ENCODE data around the gene WDR75. TPM values are rescaled to one million over a fixed set of nuclear protein-coding genes. Genes with fewer than 3 reads are reported as not detected.
"Not testable (repeated sequence)": the region's sequence is repeated elsewhere in the genome, so short reads cannot be mapped to it uniquely, and the experiment has no call there.

Gene WDR75
- total RNA-seq, 2 experiments from 2014 or later = 51.6 to 55.5 TPM

GRCh38 chr2:189421644-189422043 is 19.6 kb upstream of the WDR75 start:
- Mint-ChIP-seq H3K4me1 (no peaks in the 10 kb centered on the region), H3K9me3 (no peaks in the 10 kb centered on the region), H3K27me3 (no peaks in the 10 kb centered on the region), H3K27ac (no peak overlapping the region), H3K36me3 (no peaks in the 10 kb centered on the region), H3K4me3 (no peak overlapping the region)
- POLR2A ChIA-PET = no interaction called here
- DNase-seq (no peak), ATAC-seq (ENCODE audit: low read depth) (no peak)

GRCh38 chr2:189424961-189425360 is 16.3 kb upstream of the WDR75 start:
- DNase-seq (no peak), ATAC-seq (ENCODE audit: low read depth) (no peak)
- H3K27ac Mint-ChIP-seq = no peak overlapping the region
- no peak overlapping the region for H3K4me3 Mint-ChIP-seq
- no peaks in the 10 kb centered on the region for H3K36me3 Mint-ChIP-seq
- POLR2A ChIA-PET = no interaction called here
- H3K4me1 Mint-ChIP-seq = peaks cover 2% of the 10 kb centered on the region
- H3K9me3 Mint-ChIP-seq = no peaks in the 10 kb centered on the region
- H3K27me3 Mint-ChIP-seq = no peaks in the 10 kb centered on the region

- H3K27me3 Mint-ChIP-seq = no peaks in the 10 kb centered on the region
- H3K4me1 Mint-ChIP-seq = peaks cover 3% of the 10 kb centered on the region
- H3K9me3 Mint-ChIP-seq = no peaks in the 10 kb centered on the region
- H3K27ac Mint-ChIP-seq = no peak overlapping the region
- ATAC-seq (ENCODE audit: low read depth) (no peak), DNase-seq (no peak)
- POLR2A ChIA-PET = no interaction called here
- no peaks in the 10 kb centered on the region for H3K36me3 Mint-ChIP-seq
- no peak overlapping the region for H3K4me3 Mint-ChIP-seq
These were observed 15.6 kb upstream of the WDR75 start for GRCh38 chr2:189425676-189426075.

GRCh38 chr2:189426886-189427285 is 14.4 kb upstream of the WDR75 start:
- POLR2A ChIA-PET = no interaction called here
- no peak overlapping the region for H3K27ac Mint-ChIP-seq
- H3K9me3 Mint-ChIP-seq = no peaks in the 10 kb centered on the region

GRCh38 chr2:189427872-189428271 is 13.4 kb upstream of the WDR75 start:
- H3K9me3 Mint-ChIP-seq = no peaks in the 10 kb centered on the region
- ATAC-seq (ENCODE audit: low read depth) = no peak
- H3K27ac Mint-ChIP-seq = no peak overlapping the region
- no peak overlapping the region for H3K4me3 Mint-ChIP-seq
- H3K36me3 Mint-ChIP-seq = no peaks in the 10 kb centered on the region
- H3K27me3 Mint-ChIP-seq = no peaks in the 10 kb centered on the region
- H3K4me1 Mint-ChIP-seq = peaks cover 3% of the 10 kb centered on the region
- POLR2A ChIA-PET = no interaction called here
- no peak for DNase-seq

More at GRCh38 chr2:189426886-189427285, 14.4 kb upstream of the WDR75 start:
- Mint-ChIP-seq H3K4me1 (peaks cover 3% of the 10 kb centered on the region), H3K27me3 (no peaks in the 10 kb centered on the region), H3K36me3 (no peaks in the 10 kb centered on the region), H3K4me3 (no peak overlapping the region)
- ATAC-seq (ENCODE audit: low read depth) = no peak
- DNase-seq = no peak

- POLR2A ChIA-PET; H3K9me3 Mint-ChIP-seq; H3K36me3 Mint-ChIP-seq; ATAC-seq (ENCODE audit: low read depth); H3K27ac Mint-ChIP-seq; H3K4me1 Mint-ChIP-seq; DNase-seq; H3K27me3 Mint-ChIP-seq; H3K4me3 Mint-ChIP-seq: not testable (repeated sequence)
These were observed 10.8 kb upstream of the WDR75 start for GRCh38 chr2:189430448-189430847.

GRCh38 chr2:189435803-189436202 is 5.5 kb upstream of the WDR75 start:
- H3K4me3 Mint-ChIP-seq; DNase-seq; H3K36me3 Mint-ChIP-seq; H3K27ac Mint-ChIP-seq; ATAC-seq (ENCODE audit: low read depth); POLR2A ChIA-PET; H3K4me1 Mint-ChIP-seq; H3K9me3 Mint-ChIP-seq; H3K27me3 Mint-ChIP-seq: not testable (repeated sequence)

GRCh38 chr2:189437926-189438325 is 3.3 kb upstream of the WDR75 start:
- Mint-ChIP-seq H3K27ac (no peak overlapping the region), H3K36me3 (peaks cover 3% of the 10 kb centered on the region), H3K9me3 (peaks cover 2% of the 10 kb centered on the region), H3K4me3 (no peak overlapping the region), H3K27me3 (no peaks in the 10 kb centered on the region), H3K4me1 (peaks cover 12% of the 10 kb centered on the region)
- POLR2A ChIA-PET = no interaction called here
- DNase-seq (no peak), ATAC-seq (ENCODE audit: low read depth) (no peak)

GRCh38 chr2:189439342-189439741 is 1.9 kb upstream of the WDR75 start:
- Mint-ChIP-seq H3K4me1 (peaks cover 12% of the 10 kb centered on the region), H3K36me3 (peaks cover 3% of the 10 kb centered on the region), H3K27ac (no peak overlapping the region), H3K4me3 (no peak overlapping the region), H3K27me3 (no peaks in the 10 kb centered on the region), H3K9me3 (peaks cover 2% of the 10 kb centered on the region)
- ATAC-seq (ENCODE audit: low read depth) (no peak), DNase-seq (no peak)
- POLR2A ChIA-PET = no interaction called here

GRCh38 chr2:189440644-189440946 is 679 bp upstream of the WDR75 start:
- ATAC-seq (ENCODE audit: low read depth) (peak; percentile 15), DNase-seq (no peak)
- peak overlapping the region; percentile 99 for H3K27ac Mint-ChIP-seq
- peaks cover 2% of the 10 kb centered on the region for H3K9me3 Mint-ChIP-seq
- no peak overlapping the region for H3K4me3 Mint-ChIP-seq
- POLR2A ChIA-PET = interaction anchor here (1.5 to 2.3 kb wide), 2 partner anchors 33 to 322 kb away, joined by 6 to 9 read pairs; partner anchors contain the start of gene OSGEPL1
- H3K36me3 Mint-ChIP-seq = peaks cover 3% of the 10 kb centered on the region
- no peaks in the 10 kb centered on the region for H3K27me3 Mint-ChIP-seq
- H3K4me1 Mint-ChIP-seq = peaks cover 12% of the 10 kb centered on the region

GRCh38 chr2:189441709-189442074 is 418 bp downstream of the WDR75 start:
- H3K36me3 Mint-ChIP-seq = peaks cover 11% of the 10 kb centered on the region
- H3K27ac Mint-ChIP-seq = peak overlapping the region; percentile 99
- ATAC-seq (ENCODE audit: low read depth) = no peak
- no peak for DNase-seq
- no peaks in the 10 kb centered on the region for H3K9me3 Mint-ChIP-seq
- H3K27me3 Mint-ChIP-seq = no peaks in the 10 kb centered on the region
- POLR2A ChIA-PET = interaction anchor here (0.8 to 2.3 kb wide), 5 partner anchors 9 to 321 kb away, joined by 3 to 9 read pairs (median 6); partner anchors contain the start of gene OSGEPL1
- peaks cover 18% of the 10 kb centered on the region for H3K4me1 Mint-ChIP-seq
- no peak overlapping the region for H3K4me3 Mint-ChIP-seq

- ATAC-seq (ENCODE audit: low read depth) (no peak), DNase-seq (no peak)
- Mint-ChIP-seq H3K36me3 (peaks cover 17% of the 10 kb centered on the region), H3K27me3 (no peaks in the 10 kb centered on the region), H3K4me3 (no peak overlapping the region), H3K27ac (peak overlapping the region; percentile 56), H3K9me3 (no peaks in the 10 kb centered on the region), H3K4me1 (peaks cover 22% of the 10 kb centered on the region)
- POLR2A ChIA-PET = interaction anchor here (0.8 to 2.3 kb wide), 4 partner anchors 9 to 320 kb away, joined by 3 to 6 read pairs (median 4); partner anchors contain the start of gene OSGEPL1
These were observed 1.2 kb downstream of the WDR75 start for GRCh38 chr2:189442468-189442867.

GRCh38 chr2:189444322-189444721 is 3.0 kb downstream of the WDR75 start:
- H3K4me1 Mint-ChIP-seq = peaks cover 18% of the 10 kb centered on the region
- DNase-seq = no peak
- H3K27ac Mint-ChIP-seq = no peak overlapping the region
- no peaks in the 10 kb centered on the region for H3K9me3 Mint-ChIP-seq
- H3K4me3 Mint-ChIP-seq = no peak overlapping the region
- peaks cover 29% of the 10 kb centered on the region for H3K36me3 Mint-ChIP-seq
- no peaks in the 10 kb centered on the region for H3K27me3 Mint-ChIP-seq
- ATAC-seq (ENCODE audit: low read depth) = no peak
- POLR2A ChIA-PET = no interaction called here

- no peak overlapping the region for H3K27ac Mint-ChIP-seq
- ATAC-seq (ENCODE audit: low read depth) (no peak), DNase-seq (no peak)
- no peaks in the 10 kb centered on the region for H3K27me3 Mint-ChIP-seq
- H3K4me3 Mint-ChIP-seq = no peak overlapping the region
- H3K4me1 Mint-ChIP-seq = peaks cover 14% of the 10 kb centered on the region
- H3K9me3 Mint-ChIP-seq = no peaks in the 10 kb centered on the region
- POLR2A ChIA-PET = no interaction called here
- H3K36me3 Mint-ChIP-seq = peaks cover 37% of the 10 kb centered on the region
These were observed 5.5 kb downstream of the WDR75 start for GRCh38 chr2:189446780-189447179.

GRCh38 chr2:189454009-189454408 is 12.7 kb downstream of the WDR75 start:
- Mint-ChIP-seq H3K36me3 (peaks cover 42% of the 10 kb centered on the region), H3K27ac (peak overlapping the region; percentile 35), H3K4me1 (no peaks in the 10 kb centered on the region), H3K9me3 (no peaks in the 10 kb centered on the region), H3K4me3 (no peak overlapping the region), H3K27me3 (no peaks in the 10 kb centered on the region)
- ATAC-seq (ENCODE audit: low read depth) (no peak), DNase-seq (no peak)
- POLR2A ChIA-PET = no interaction called here

Data from activated naive CD8-positive, alpha-beta T cell treated with anti-CD3 and anti-CD28 coated beads, Interleukin-2, amount 10 ng/mL, durations not matched to agents 7 days and 5 days (primary cell).